HG03354 (cell line): ENCODE results near the gene GSTT2B.
"Not testable (repeated sequence)": the region's sequence is repeated elsewhere in the genome, so short reads cannot be mapped to it uniquely, and the experiment has no call there.

Source experiments
- ATAC-seq: cut with Tn5 transposase; IDR thresholded peaks from one replicate; pipeline ENCODE4 v1.9.1; 2021; ENCODE audit warnings: mild to moderate bottlenecking; ENCODE audit not compliant: unreplicated experiment, poor library complexity, severe bottlenecking

GSTT2B gene

GRCh38 chr22:23986538-23987178 is 25.7 kb upstream of the GSTT2B start:
- ATAC-seq = not testable (repeated sequence)

GRCh38 chr22:23986089-23986488 is 25.1 kb upstream of the GSTT2B start:
- not testable (repeated sequence) for ATAC-seq

DNA sequence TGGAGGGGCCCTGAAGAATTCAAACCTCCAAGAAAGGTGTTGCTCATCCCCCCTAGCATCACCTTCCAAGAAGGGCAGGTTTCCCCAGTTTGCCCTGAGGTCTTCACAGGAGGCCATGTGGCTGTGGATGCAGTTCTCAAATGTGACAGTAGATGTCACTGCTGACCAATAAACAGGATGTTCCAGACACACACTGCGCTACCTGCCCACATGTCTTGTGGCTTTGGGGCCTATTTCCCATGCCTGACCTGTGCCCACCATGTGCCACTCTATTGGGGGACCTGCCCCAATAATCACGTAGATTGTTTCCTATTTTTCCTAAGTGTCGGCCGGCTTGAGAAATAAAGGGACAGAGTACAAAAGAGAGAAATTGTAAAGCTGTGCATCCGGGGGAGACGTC is 23.4 kb upstream of the GSTT2B start:
- no peak for ATAC-seq

DNA sequence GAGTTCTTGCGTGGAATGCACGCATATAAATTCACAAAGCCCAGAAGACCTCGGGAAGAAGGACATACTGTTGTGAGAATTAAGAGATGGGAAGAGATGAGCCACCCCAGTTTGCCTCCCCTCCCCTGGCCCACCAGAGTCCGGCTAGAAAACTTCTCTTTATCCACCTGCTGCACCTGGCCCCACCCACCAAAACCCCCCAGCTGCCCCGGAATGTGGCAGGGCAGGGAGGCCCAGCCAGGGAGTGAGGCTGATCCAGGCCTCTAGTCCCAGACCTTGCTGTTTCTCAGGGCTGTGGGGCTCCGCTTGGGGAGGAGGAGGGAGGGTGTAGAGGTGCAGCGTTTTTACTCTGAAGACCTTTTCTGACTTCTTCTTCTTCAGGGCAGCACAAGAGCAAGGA is 19.6 kb upstream of the GSTT2B start:
- not testable (repeated sequence) for ATAC-seq

DNA sequence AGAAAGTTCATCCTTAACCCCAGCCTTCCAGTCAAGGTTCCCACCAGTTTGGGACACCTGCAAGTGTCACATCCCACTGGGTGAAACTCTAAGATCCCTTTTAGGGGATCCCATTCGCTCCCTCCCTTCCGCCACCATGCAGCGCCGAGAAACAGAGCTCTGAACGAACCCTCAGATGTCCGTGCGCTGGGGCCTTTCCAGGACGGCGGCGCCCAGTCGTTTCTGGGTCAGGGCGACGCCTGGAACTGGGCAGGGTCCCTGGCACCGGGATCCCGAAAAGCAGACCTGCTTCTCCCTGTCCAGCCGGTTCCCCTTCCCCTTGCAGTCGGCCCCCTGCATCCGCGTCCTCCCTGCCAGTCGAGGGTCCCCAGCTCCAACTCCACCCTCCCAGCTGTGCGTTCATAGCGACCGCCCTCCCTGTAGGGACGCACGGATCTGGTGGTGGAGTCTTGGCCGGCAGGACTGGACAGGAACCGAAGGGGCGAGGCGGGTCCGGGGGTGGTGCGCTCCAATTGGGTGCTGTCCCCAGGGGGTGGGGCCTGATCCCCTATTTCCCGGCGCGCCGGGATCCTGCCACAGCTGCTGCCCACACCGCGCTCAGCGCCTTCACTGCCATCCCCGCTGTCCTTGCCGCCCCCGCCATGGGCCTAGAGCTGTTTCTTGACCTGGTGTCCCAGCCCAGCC is 18.7 kb upstream of the GSTT2B start, which contains the start of gene GSTT2:
TSS of gene GSTT2 (plus strand) at position 578 of the 684 bp plus-strand sequence.
- ATAC-seq = not testable (repeated sequence)

DNA sequence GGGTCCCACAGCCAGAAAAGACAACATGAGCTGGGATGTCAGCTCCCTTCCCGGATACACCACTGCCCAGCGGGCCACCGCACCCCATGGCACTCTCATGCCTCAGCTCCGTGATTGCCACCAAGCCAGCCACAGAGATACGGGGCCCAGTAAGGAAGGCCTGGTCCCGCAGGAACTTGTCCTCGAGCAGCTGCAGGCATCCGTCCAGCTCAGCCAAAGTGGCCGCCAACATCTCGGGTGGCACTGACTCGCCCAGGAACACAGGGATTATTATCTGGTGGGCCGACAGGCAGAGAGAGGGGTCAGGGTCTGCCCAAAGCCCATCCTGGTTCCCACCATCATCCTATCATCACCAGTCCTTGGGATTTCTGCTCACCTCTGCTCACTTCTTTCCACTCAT is 16.3 kb upstream of the GSTT2B start:
- ATAC-seq = not testable (repeated sequence)

GRCh38 chr22:23974836-23975352 is 13.9 kb upstream of the GSTT2B start:
- peak; percentile 42 for ATAC-seq

- peak; percentile 96 for ATAC-seq
Measured at GRCh38 chr22:23974345-23974744, 13.3 kb upstream of the GSTT2B start, which contains the start of gene DDT. Gene DDT (minus strand): TSS chr22:23974441. CDS start chr22:23974414, 27 bp downstream.

DNA sequence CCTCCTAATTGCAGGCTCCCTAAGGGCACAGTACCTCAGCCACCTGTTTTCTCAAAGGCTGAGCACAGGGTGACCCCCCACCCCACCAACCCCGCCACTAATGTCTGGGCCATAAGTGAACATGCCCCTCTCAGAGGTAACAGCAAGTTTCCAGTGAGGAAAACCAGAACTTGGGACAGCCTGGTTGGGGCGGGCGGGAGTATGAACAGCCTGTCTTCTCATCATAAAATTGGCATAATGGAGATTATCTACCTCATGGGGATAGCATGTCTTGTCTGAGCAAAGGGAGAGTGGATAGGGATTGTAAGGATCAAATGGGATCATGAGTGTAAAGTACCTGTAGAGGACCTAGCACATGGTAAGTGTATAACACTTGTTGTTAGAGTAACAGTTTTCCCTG is 10.9 kb upstream of the GSTT2B start:
- not testable (repeated sequence) for ATAC-seq

- no peak for ATAC-seq
Measured at GRCh38 chr22:23970816-23971486, 10.0 kb upstream of the GSTT2B start.

GRCh38 chr22:23970201-23970641 is 9.2 kb upstream of the GSTT2B start:
- ATAC-seq = no peak

DNA sequence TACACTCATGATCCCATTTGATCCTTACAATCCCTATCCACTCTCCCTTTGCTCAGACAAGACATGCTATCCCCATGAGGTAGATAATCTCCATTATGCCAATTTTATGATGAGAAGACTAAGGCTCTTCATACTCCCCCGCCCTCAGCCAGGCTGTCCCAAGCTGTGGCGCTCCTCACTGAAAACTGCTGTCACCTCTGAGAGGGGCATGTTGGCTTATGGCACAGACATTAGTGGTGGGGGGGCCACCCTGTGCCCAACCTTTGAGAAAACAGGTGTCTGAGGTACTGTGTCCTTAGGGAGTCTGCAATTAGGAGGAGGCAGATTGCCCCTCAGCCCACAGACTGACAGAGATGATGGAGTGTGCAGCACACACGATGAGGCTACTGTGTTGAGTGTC is 8.1 kb upstream of the GSTT2B start:
- no peak for ATAC-seq

GRCh38 chr22:23966568-23966967 is 5.6 kb upstream of the GSTT2B start, which contains the start of gene DDTL:
Gene DDTL (plus strand): TSS chr22:23966888. CDS start chr22:23966915, 27 bp downstream.
- peak; percentile 95 for ATAC-seq

DNA sequence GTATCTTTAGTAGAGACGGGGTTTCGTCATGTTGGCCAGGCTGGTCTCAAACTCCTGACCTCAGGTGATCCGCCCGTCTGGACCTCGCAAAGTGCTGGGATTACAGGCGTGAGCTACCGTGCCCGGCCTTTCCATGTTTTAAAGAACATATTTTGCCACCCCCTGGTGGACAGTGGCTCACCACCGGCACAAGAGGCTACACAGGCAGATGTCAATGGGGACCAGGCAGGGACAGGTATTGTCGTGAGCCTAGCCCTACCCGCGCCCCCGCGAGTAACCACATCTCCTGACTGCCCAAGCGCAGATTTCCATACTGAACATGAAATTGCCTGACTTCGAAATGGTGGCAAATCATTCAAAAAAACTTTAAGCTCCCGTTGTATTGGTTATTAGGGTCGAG is 5.1 kb upstream of the GSTT2B start:
- ATAC-seq = peak; percentile 39

- ATAC-seq = not testable (repeated sequence)
Measured at GRCh38 chr22:23956301-23956900, 4.6 kb downstream of the GSTT2B start.

GRCh38 chr22:23955886-23956285 is 5.1 kb downstream of the GSTT2B start:
- ATAC-seq = not testable (repeated sequence)

DNA sequence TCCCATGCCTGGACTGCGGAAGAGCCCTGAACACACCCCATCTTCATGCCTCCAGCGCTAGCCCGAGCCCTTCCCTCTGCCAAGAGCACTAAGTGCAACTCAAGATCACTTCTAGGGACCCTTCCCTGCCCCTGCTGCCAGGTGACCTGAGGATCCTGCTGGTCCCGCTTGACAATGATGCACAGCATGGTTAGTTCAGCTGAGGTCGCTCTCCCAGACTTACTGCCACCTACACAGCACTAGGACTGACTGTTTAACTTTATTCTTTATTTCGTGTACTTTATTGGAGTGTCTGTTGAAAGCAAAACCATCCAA is 6.0 kb downstream of the GSTT2B start:
- ATAC-seq = not testable (repeated sequence)

DNA sequence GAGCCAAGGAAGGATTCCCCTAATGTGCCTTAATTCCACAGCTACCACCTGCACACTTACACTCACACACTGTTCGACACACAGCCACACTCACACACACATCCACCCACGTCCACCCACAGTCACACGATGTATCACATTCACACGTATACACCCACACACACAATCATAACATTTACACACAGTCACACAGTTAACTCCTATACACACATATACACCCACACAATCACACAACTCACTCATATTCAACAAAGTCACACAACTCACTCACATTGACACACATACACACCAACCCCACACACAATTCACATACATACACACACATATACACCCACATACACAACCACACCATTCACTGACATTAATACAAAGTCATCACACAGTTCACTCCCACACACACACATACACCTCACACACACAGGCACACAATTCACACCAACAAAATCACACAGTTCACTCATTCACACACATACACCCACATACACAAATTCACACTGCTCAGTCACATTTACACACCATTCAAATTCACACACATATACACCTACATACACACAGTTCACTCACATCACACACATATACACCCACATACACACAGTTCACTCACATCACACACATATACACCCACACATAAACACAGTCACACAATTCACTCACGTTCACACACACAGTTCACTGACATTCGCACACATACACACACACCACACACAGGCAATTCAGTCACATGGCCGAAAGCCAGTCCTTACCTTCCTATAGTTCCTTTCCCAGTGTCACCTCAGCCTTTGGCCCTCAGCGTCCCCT is 6.6 kb downstream of the GSTT2B start:
- not testable (repeated sequence) for ATAC-seq

GRCh38 chr22:23953485-23953884 is 7.5 kb downstream of the GSTT2B start:
- not testable (repeated sequence) for ATAC-seq
